ENCODE data around the gene LYZL4.

Gene LYZL4

DNA sequence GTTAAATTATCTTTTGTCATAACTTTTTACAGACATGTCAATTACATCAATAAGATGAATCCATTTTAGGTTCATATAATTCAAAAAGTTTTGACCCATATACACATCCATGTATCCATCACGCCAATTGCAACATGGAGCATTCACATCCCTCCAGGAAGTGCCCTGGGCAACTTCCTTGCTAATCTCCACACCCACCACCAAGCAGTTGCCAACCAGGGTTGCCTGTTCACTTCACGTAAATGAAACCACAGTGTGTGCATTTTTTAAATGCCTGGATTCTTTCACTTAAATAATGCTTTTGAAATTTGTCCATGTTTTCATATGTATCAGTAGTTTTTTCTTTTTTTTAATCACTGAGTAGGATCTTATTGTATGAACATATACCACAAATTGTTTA, 40.7 kb upstream of the LYZL4 start:
- no peak for TF ChIP-seq TCF12 (IDR thresholded peaks at IDR 0.05; ENCODE audit: low read depth)
- TF ChIP-seq EGR1 (IDR thresholded peaks at IDR 0.05) = no peak
- no peak for TF ChIP-seq EP300 (IDR thresholded peaks at IDR 0.05; ENCODE audit: borderline replicate concordance)
- no peak for TF ChIP-seq FOXM1 (IDR thresholded peaks at IDR 0.05; ENCODE audit: borderline replicate concordance, low read depth)
- TF ChIP-seq, protein P1, sequence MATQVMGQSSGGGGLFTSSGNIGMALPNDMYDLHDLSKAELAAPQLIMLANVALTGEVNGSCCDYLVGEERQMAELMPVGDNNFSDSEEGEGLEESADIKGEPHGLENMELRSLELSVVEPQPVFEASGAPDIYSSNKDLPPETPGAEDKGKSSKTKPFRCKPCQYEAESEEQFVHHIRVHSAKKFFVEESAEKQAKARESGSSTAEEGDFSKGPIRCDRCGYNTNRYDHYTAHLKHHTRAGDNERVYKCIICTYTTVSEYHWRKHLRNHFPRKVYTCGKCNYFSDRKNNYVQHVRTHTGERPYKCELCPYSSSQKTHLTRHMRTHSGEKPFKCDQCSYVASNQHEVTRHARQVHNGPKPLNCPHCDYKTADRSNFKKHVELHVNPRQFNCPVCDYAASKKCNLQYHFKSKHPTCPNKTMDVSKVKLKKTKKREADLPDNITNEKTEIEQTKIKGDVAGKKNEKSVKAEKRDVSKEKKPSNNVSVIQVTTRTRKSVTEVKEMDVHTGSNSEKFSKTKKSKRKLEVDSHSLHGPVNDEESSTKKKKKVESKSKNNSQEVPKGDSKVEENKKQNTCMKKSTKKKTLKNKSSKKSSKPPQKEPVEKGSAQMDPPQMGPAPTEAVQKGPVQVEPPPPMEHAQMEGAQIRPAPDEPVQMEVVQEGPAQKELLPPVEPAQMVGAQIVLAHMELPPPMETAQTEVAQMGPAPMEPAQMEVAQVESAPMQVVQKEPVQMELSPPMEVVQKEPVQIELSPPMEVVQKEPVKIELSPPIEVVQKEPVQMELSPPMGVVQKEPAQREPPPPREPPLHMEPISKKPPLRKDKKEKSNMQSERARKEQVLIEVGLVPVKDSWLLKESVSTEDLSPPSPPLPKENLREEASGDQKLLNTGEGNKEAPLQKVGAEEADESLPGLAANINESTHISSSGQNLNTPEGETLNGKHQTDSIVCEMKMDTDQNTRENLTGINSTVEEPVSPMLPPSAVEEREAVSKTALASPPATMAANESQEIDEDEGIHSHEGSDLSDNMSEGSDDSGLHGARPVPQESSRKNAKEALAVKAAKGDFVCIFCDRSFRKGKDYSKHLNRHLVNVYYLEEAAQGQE (IDR thresholded peaks at IDR 0.05; ENCODE audit: low read depth) = no peak
- no peak for TF ChIP-seq CREB1 (IDR thresholded peaks at IDR 0.05; ENCODE audit: low read depth)
- TF ChIP-seq CEBPB (IDR thresholded peaks at IDR 0.05) = no peak
- TF ChIP-seq, protein P2, sequence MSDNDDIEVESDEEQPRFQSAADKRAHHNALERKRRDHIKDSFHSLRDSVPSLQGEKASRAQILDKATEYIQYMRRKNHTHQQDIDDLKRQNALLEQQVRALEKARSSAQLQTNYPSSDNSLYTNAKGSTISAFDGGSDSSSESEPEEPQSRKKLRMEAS (IDR thresholded peaks at IDR 0.05) = no peak
- TF ChIP-seq NFIC (IDR thresholded peaks at IDR 0.05) = no peak
- TF ChIP-seq YY1 (IDR thresholded peaks at IDR 0.05; ENCODE audit: low read depth) = no peak
- TF ChIP-seq, protein P3, sequence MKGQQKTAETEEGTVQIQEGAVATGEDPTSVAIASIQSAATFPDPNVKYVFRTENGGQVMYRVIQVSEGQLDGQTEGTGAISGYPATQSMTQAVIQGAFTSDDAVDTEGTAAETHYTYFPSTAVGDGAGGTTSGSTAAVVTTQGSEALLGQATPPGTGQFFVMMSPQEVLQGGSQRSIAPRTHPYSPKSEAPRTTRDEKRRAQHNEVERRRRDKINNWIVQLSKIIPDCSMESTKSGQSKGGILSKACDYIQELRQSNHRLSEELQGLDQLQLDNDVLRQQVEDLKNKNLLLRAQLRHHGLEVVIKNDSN (IDR thresholded peaks at IDR 0.05) = no peak
- no peak for TF ChIP-seq TEAD4 (IDR thresholded peaks at IDR 0.05)

DNA sequence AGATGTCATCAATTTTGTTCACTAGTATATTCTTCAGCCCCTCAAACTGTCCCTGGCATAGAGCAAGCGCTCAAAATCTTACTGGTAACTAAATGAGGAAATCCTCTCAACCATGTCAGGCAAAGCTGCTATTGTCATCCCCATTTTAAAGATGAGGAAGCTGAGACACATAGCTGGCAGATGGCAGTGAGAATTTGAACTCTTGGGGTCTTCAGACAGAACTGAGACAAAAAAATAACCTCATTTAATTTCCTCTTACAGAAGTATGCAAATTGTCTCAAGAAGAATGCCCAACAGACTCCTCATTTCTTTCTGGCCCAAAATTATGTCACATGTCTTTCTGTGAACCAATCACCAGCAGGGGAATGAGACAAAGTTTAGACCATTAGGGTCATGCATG, 40.2 kb upstream of the LYZL4 start:
- TF ChIP-seq YY1 (IDR thresholded peaks at IDR 0.05; ENCODE audit: low read depth) (no peak), ZBTB7A (IDR thresholded peaks at IDR 0.05; ENCODE audit: low read depth) (no peak), NFIC (IDR thresholded peaks at IDR 0.05) (no peak), FOXM1 (IDR thresholded peaks at IDR 0.05; ENCODE audit: borderline replicate concordance, low read depth) (no peak), CEBPB (IDR thresholded peaks at IDR 0.05) (no peak), RAD21 (IDR thresholded peaks at IDR 0.05; ENCODE audit: low read depth) (no peak), EGR1 (IDR thresholded peaks at IDR 0.05) (no peak), TAF1 (IDR thresholded peaks at IDR 0.05; ENCODE audit: low read depth) (no peak), EP300 (IDR thresholded peaks at IDR 0.05; ENCODE audit: borderline replicate concordance) (no peak), TCF12 (IDR thresholded peaks at IDR 0.05; ENCODE audit: low read depth) (no peak), TEAD4 (IDR thresholded peaks at IDR 0.05) (no peak), CREB1 (IDR thresholded peaks at IDR 0.05; ENCODE audit: low read depth) (no peak)
- TF ChIP-seq, protein P2 (IDR thresholded peaks at IDR 0.05) = no peak
- TF ChIP-seq, protein P1 (IDR thresholded peaks at IDR 0.05; ENCODE audit: low read depth) = no peak
- TF ChIP-seq, protein P3 (IDR thresholded peaks at IDR 0.05) = no peak

DNA sequence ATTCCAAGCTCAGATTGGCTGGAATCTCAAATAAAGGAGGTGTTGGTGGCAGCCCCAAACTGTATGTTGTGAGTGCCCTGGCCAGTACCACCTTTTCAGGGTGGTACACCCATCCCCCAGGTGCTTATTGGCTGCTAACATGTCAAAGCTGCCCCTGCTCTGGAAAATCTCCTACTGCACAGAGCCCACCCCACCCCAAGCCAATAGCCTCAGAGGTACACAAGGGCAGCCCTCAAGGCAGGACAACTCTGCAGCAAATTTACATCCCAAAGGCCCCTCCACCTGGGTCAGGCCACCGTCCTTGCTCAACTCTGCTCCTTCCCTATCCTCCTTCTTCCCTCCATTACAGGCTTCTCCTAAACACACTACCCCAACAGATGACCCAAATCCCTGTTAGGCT, 37.1 kb upstream of the LYZL4 start:
- TF ChIP-seq, protein P3 (IDR thresholded peaks at IDR 0.05) = no peak
- TF ChIP-seq ZBTB7A (IDR thresholded peaks at IDR 0.05; ENCODE audit: low read depth) (no peak), EP300 (IDR thresholded peaks at IDR 0.05; ENCODE audit: borderline replicate concordance) (no peak), FOXM1 (IDR thresholded peaks at IDR 0.05; ENCODE audit: borderline replicate concordance, low read depth) (no peak), YY1 (IDR thresholded peaks at IDR 0.05; ENCODE audit: low read depth) (no peak), CEBPB (IDR thresholded peaks at IDR 0.05) (no peak), TAF1 (IDR thresholded peaks at IDR 0.05; ENCODE audit: low read depth) (no peak), TCF12 (IDR thresholded peaks at IDR 0.05; ENCODE audit: low read depth) (no peak), EGR1 (IDR thresholded peaks at IDR 0.05) (no peak), NFIC (IDR thresholded peaks at IDR 0.05) (no peak), TEAD4 (IDR thresholded peaks at IDR 0.05) (no peak), CREB1 (IDR thresholded peaks at IDR 0.05; ENCODE audit: low read depth) (no peak), RAD21 (IDR thresholded peaks at IDR 0.05; ENCODE audit: low read depth) (no peak)
- TF ChIP-seq, protein P1 (IDR thresholded peaks at IDR 0.05; ENCODE audit: low read depth) = no peak
- TF ChIP-seq, protein P2 (IDR thresholded peaks at IDR 0.05) = no peak
